Neural cell (in vitro differentiated cells): ENCODE measurements around the gene SMIM38.

Experiments
- CTCF ChIP-seq: fragments of 450-650 bp; IDR thresholded peaks from 2 replicates; pipeline ENCODE4 v1.5.1; 2014; ENCODE audit warnings: antibody characterized with exemption, mild to moderate bottlenecking, moderate library complexity; ENCODE audit not compliant: poor library complexity, severe bottlenecking
- POLR2AphosphoS5 ChIP-seq: IDR thresholded peaks from 2 replicates; pipeline ENCODE4 v1.6.1; 2012
- SMC3 ChIP-seq: fragments of 450-650 bp; conservative IDR thresholded peaks from 2 replicates; pipeline ENCODE4 v1.6.1; 2014; ENCODE audit warnings: antibody characterized with exemption, mild to moderate bottlenecking, moderate library complexity; ENCODE audit not compliant: poor library complexity

DNA sequence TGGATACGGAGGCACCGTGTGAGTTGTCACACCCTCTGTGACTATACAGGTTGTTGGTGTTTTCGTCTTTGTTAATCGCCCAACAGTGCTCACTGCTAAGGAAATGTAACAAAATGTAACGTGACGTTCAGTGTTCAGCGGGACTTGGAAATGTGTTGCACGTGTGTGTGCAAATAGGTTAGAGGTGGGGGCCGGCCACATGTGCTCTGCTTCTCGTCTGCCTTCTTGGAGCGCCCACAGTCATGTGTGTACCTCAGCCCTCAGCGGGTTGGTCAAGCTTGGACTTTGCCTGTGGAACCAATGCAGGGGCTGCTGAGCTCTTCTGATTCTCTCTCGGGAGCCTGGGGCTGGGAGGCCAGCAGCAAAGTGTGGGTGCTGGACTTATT, 7.4 kb upstream of the SMIM38 start:
- TF ChIP-seq SMC3 (no peak), CTCF (no peak), POLR2AphosphoS5 (no peak)
